ES-I3 (cell line): ENCODE results near the gene ANAPC7.
"Not testable (repeated sequence)": the region's sequence is repeated elsewhere in the genome, so short reads cannot be mapped to it uniquely, and the experiment has no call there.

ENCODE experiments used
- H3K36me3 ChIP-seq: 2 replicates; pipeline ENCODE4 v1.6.1; 2013; ENCODE audit warnings: mild to moderate bottlenecking, low read length, control low read depth, moderate library complexity; ENCODE audit not compliant: insufficient read depth
- H3K4me1 ChIP-seq: 2 replicates; pipeline ENCODE4 v1.6.1; 2013; ENCODE audit warnings: mild to moderate bottlenecking, control low read depth, low read length; ENCODE audit not compliant: insufficient read depth
- H3K9ac ChIP-seq: 2 replicates; pipeline ENCODE4 v1.6.1; 2013; ENCODE audit warnings: low read depth, mild to moderate bottlenecking, low read length, moderate library complexity
- H3K9me3 ChIP-seq: 2 replicates; pipeline ENCODE4 v1.6.1; 2013; ENCODE audit warnings: mild to moderate bottlenecking, low read length, moderate library complexity; ENCODE audit not compliant: control insufficient read depth, insufficient read depth

The ANAPC7 gene

GRCh38 chr12:110366321-110367142, 37.0 kb downstream of the ANAPC7 start:
- no peak overlapping the region for H3K9ac ChIP-seq
- no peaks in the 10 kb centered on the region for H3K4me1 ChIP-seq
- H3K36me3 ChIP-seq: no peaks in the 10 kb centered on the region
- H3K9me3 ChIP-seq: no peaks in the 10 kb centered on the region

- H3K9ac ChIP-seq: no peak overlapping the region
- H3K4me1 ChIP-seq: no peaks in the 10 kb centered on the region
- H3K36me3 ChIP-seq: no peaks in the 10 kb centered on the region
- no peaks in the 10 kb centered on the region for H3K9me3 ChIP-seq
These were observed 37.8 kb downstream of the ANAPC7 start for GRCh38 chr12:110365489-110366320.

- H3K4me1 ChIP-seq: no peaks in the 10 kb centered on the region
- no peaks in the 10 kb centered on the region for H3K9me3 ChIP-seq
- no peaks in the 10 kb centered on the region for H3K36me3 ChIP-seq
- H3K9ac ChIP-seq: no peak overlapping the region
These were observed 42.3 kb downstream of the ANAPC7 start for GRCh38 chr12:110361216-110361615.

GRCh38 chr12:110358384-110359097, 45.0 kb downstream of the ANAPC7 start:
- not testable (repeated sequence) for H3K9me3 ChIP-seq, H3K4me1 ChIP-seq, H3K9ac ChIP-seq, H3K36me3 ChIP-seq

- H3K9me3 ChIP-seq: no peaks in the 10 kb centered on the region
- peaks cover 2% of the 10 kb centered on the region; the same call in 1 of the 2 replicates for H3K36me3 ChIP-seq
- no peak overlapping the region for H3K9ac ChIP-seq
- no peaks in the 10 kb centered on the region for H3K4me1 ChIP-seq
These were observed 48.4 kb downstream of the ANAPC7 start for GRCh38 chr12:110355073-110355472.

- Histone ChIP-seq H3K9me3 (no peaks in the 10 kb centered on the region), H3K4me1 (no peaks in the 10 kb centered on the region), H3K36me3 (peaks cover 2% of the 10 kb centered on the region), H3K9ac (no peak overlapping the region)
These were observed 49.2 kb downstream of the ANAPC7 start for GRCh38 chr12:110354172-110354780.

GRCh38 chr12:110353211-110353965, 50.1 kb downstream of the ANAPC7 start:
- Histone ChIP-seq H3K36me3 (peaks cover 10% of the 10 kb centered on the region), H3K4me1 (no peaks in the 10 kb centered on the region), H3K9ac (no peak overlapping the region), H3K9me3 (no peaks in the 10 kb centered on the region)

GRCh38 chr12:110352401-110352800, 51.1 kb downstream of the ANAPC7 start:
- H3K4me1 ChIP-seq: no peaks in the 10 kb centered on the region
- H3K9ac ChIP-seq: no peak overlapping the region
- H3K9me3 ChIP-seq: no peaks in the 10 kb centered on the region
- H3K36me3 ChIP-seq: peaks cover 19% of the 10 kb centered on the region

- H3K9ac ChIP-seq: no peak overlapping the region
- peaks cover 23% of the 10 kb centered on the region for H3K36me3 ChIP-seq
- no peaks in the 10 kb centered on the region for H3K4me1 ChIP-seq
- no peaks in the 10 kb centered on the region for H3K9me3 ChIP-seq
These were observed 52.4 kb downstream of the ANAPC7 start for GRCh38 chr12:110351119-110351518.

- Histone ChIP-seq H3K9ac (no peak overlapping the region), H3K4me1 (no peaks in the 10 kb centered on the region), H3K9me3 (no peaks in the 10 kb centered on the region), H3K36me3 (peaks cover 34% of the 10 kb centered on the region)
These were observed 53.9 kb downstream of the ANAPC7 start for GRCh38 chr12:110349514-110350151.

- H3K36me3 ChIP-seq: peaks cover 38% of the 10 kb centered on the region
- no peak overlapping the region for H3K9ac ChIP-seq
These were observed 54.4 kb downstream of the ANAPC7 start for GRCh38 chr12:110349096-110349495.

GRCh38 chr12:110348431-110349059, 55.0 kb downstream of the ANAPC7 start:
- Histone ChIP-seq H3K36me3 (peaks cover 43% of the 10 kb centered on the region), H3K4me1 (no peaks in the 10 kb centered on the region), H3K9me3 (no peaks in the 10 kb centered on the region), H3K9ac (no peak overlapping the region)

More at GRCh38 chr12:110349096-110349495, 54.4 kb downstream of the ANAPC7 start:
- Histone ChIP-seq H3K4me1 (no peaks in the 10 kb centered on the region), H3K9me3 (no peaks in the 10 kb centered on the region)

GRCh38 chr12:110347767-110348166, 55.7 kb downstream of the ANAPC7 start:
- Histone ChIP-seq H3K9me3 (no peaks in the 10 kb centered on the region), H3K9ac (no peak overlapping the region), H3K4me1 (no peaks in the 10 kb centered on the region), H3K36me3 (peaks cover 48% of the 10 kb centered on the region)
